ENCODE data around the gene MORN5.

MORN5 gene

DNA sequence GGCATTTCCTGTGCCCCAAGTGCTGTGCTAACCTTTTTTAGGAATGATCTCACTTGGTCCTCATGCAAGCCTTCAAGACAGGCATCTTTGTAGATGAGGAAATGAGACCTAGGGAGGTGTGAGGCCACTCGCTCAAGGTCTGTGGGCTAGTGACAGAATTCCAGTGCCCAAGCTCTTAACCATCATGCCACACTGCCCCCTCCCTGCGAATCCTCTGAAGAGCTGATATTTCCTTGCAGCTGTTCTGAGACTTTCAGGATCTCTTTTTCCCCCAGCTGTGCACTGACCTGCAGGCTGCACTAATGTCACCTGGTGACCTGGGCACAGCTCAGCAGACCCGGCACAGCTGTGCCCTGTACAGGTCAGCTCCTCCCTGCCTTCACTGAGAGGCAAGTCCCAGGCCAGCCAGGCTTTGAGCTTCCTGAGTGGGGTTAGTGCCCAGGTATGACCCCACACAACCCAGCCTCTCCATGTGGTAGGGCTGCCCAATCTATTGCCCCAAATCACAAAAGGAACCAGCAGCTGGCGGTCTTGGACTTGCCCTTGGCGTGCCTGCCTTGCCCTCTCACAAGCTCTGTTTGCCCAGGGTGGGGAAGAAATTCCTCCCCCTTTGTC lies 32.7 kb downstream of the MORN5 start:
- no peak for DNase-seq (ENCODE audit: low read depth)

DNA sequence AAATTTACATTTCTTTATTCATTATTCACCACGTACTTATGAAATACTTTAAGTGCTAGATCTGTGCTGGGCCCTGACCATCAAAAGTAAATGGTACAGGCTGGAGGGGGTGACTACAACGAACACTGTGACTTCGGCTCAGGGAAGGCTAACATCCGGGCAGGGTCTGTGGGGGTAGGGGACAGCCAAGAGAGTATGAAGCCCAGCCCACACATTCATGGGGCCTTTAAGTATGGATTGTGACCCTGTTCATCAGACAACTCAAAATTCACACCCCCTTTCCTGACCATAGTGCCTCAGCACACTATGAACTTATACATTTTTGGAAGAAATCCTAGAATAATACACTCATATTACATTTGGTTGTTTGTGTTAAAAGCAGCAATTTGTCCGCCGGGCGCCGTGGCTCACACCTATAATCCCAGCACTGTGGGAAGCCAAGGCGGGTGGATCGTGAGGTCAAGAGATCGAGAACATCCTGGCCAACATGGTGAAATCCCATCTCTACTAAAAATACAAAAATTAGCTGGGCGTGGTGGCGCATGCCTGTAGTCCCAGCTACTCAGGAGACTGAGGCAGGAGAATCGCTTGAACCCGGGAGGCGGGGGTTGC lies 33.3 kb downstream of the MORN5 start:
- DNase-seq (ENCODE audit: low read depth), result no peak

DNA sequence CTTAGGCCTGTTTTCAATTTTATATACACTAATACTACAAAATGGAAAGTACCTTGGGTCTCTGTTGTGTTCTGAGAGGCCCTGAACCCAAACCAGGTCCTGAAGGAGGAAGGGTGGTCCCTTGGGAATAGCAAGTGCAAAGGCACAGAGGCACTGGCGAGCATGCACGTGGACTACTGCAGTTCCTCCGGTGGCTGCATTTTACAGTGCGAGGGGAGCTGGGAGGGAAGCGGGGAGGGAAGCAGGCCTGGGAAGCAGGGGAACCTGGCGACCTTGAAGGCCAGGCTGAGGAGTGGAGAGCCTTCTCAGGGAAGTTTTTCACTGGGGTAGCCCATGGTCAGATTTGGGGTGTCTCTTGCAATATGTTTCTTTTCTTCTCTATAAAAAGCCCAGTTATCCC lies 33.9 kb downstream of the MORN5 start:
- DNase-seq (ENCODE audit: low read depth), result no peak

DNA sequence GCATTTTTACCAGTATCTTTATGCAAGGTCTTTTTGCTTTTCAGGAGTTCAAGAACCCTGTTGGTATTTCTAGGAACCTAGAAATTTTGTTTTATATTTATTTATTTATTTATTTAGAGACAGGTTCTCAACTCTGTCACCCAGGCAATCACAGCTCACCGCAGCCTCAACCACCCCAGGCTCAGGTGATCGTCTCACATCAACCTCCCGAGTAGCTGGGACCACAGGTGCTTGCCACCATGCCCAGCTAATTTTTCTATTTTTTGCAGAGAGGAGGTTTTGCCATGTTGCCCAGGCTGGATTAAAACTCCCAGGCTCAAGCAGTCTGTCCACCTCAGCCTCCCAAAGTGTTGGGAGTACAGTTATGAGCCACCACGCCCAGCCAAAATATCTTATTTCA lies 36.2 kb downstream of the MORN5 start:
- DNase-seq (ENCODE audit: low read depth), result no peak

DNA sequence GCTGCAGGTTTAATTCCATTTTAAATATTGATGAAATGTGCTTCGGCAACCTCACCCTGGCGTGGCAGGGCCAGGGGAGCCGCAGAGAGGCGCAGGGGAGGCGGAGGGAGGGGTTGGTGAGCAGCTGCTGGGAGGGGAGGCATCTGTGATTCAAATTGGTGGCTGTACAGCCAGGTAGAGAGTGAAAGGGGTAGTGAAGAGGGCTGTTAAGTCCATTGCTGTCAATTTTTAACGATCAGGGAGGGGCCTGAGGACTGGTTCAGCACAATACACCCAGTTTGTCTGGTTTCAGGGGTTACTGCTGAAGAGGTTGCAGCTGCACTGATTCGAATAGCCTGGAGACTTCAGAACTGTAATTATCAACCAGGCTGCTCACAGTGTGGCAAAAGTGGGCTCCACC lies 37.7 kb downstream of the MORN5 start:
- DNase-seq (ENCODE audit: low read depth), result no peak

DNA sequence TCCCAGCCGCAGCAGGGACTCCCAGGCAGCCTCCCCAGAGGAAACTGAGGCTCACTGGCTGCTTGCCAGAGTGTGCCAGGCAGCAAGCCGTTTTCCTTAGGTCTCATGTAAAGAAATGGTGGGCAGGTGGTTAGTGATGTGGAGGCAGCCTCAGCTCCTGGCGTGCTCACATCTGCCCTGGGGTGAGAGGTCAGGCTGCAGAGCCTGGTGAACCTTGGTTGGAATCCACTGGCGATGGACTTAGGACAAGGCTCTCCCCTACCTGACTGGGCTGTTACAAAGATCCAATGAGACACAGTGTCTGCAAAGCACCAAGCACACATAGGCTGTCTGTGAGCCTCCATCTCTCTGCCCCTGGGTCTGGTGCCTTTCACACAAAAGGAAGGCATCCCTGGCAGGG lies 38.2 kb downstream of the MORN5 start:
- no peak for DNase-seq (ENCODE audit: low read depth)

DNA sequence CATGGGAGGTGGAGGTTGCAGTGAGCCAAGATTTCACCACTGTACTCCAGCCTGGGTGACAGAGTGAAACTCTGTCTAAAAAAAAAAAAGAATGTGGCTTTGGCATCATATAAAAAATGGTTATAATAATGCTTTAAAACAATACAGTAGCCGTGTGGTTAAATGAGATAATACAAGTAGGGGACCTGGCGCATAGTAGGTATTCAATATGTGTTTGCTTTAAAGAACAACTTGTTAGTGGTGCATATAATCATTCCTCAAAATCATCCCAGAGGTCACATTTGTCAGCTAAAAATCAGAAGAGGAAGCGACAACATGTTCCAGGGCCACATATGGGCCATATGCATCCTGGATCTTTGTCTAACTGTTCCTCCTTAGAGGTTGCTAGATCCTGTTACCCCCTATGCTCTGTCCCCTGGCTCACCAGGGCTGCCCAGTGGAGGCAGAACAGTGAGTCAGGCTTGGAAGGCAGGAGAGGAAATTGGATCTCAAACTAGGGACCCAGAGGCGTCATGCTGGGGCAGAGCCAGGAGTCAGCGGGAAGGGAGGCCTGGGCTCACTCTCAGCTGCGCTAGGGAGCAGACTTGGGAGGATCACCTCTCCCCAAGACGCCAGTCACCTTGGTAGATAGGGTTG lies 41.4 kb downstream of the MORN5 start:
- DNase-seq (ENCODE audit: low read depth), result no peak

DNA sequence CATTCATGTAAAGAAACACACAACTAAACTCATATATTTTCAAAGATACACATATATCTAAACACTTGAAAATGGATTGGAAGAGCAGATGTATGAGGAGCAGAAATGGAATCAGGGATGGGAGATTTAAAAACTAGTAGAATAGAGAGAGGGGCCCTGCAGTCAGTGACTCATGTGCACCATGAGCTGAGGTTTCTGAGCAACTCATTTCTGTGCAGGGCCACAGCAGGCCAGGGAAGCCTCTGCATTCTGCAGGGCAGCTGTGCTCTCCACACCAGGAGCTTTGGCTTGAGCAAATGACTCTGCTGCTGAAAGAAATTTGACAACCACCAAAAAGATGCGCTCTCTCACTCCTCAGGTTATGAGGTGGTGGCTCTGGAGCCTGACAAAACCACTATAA lies 41.9 kb downstream of the MORN5 start:
- DNase-seq (ENCODE audit: low read depth), result no peak

DNA sequence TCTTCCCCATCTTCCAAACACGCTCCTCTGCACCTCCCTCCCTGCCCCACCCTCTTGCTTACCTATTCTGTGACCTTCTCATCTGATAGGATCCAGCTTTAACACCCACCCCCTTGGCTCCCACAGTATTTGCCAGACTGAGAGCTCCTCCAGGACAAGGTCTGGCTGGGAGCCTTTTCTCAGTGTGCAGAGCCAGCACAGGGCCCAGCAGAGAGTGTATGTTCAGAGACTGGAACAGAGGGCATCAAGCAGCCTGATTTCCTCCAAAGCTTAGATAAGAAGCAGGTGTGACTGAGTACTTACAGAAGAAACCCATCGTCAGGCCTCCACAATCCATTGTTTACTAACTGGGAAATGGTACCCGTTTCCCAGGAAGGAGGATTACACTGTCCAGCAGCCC lies 42.4 kb downstream of the MORN5 start:
- no peak for DNase-seq (ENCODE audit: low read depth)

DNA sequence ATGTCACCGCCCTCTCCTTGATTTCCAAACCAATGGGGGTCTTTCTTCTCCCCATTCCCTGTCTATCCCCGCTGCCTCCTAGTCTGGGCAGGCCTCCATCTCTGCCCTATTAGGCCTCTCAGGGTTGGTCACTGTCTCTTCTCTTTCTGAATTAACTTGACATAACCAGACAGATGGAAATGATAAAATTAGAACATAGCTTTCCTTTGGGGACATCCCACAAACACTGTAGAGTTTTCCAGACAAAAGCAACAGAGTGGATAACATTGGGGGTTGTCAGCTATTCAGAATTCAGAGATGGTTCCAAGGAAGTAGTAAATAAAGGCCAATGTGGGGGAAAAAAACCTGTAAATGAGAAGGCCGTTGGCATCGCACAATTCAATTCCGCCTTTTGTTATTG lies 44.3 kb downstream of the MORN5 start:
- DNase-seq (ENCODE audit: low read depth), result no peak

DNA sequence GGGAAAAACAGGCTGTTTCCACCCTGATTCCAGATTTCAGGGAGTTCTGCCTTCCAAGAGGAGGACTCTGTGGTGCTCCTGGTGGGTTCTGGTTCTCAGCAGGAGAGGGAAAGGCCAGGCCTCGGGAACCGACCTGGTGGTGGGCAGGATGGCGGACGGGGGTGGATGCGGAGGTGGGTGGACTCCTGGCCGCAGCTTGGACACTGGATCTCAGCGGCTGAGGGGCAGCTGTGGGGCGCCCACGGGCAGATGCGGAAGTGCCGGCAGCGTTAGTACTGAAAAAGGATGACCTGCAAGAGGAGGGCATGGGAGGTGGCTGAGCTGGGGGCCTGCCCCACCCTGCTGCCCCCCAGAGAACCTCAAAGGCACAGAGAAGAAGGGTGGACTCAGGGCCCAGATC lies 44.8 kb downstream of the MORN5 start:
- no peak for DNase-seq (ENCODE audit: low read depth)

DNA sequence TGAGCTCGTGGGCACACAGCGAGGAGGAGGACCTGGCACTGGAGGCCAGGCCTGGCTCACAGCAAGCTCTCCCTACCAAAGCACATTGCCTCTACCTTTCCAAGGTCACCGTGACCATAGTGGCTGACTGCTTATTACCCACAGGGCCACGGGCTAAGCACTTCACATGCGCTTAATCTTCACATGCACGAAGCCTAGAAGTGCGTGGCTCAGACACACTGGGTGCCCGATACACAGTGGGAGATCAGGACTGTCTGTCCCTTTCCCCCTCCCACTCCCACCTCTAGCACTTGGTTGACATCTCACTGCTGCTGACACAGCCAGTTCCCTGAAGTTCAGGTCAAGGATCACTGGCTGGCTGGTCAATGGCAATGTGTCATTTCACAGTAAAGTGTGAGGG lies 45.5 kb downstream of the MORN5 start:
- DNase-seq (ENCODE audit: low read depth), result no peak

DNA sequence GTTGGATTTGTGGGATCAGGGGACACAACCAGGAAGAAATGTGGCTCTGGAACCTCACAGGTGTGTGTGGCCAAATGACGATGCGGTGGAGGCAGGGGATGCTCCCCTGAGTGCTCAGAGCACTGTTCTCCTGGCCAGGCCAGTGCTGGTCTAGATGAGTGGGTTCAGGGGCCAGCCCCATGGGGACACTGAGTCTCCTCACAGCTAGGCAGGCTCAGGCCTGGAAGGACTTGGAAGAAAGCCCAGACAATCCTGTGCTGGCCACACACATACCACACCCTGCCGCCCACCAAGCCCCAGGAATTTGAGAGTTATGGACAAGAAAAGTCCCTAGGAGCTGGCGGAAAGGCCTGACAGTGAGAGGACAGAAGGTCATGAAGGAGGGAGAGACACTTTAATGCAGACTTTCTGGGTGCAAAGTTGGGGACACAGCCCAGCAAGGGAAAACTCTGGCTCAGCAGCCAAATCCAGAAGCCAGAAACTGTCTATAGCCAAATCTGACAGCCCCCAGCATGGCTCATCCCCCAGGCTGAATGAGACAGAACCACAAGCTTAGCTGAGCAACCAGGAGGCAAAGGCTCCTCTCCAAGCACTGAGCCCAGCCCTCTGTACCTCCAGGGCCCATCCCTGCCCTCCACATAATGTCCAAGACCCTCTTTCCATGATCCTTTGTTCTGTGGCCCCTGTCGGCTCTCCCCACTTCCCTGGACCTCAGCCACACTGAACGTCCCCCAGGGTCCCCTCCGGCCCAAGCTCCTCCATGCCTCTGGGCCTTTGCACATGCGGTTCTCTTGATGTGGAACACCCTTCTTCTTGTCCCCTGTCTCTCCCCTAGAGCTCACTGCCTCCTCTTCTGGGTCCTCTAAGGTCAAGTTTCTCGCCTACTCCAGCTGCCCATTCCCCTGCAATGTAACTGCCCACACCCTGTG lies 46.7 kb downstream of the MORN5 start:
- DNase-seq (ENCODE audit: low read depth), result no peak

DNA sequence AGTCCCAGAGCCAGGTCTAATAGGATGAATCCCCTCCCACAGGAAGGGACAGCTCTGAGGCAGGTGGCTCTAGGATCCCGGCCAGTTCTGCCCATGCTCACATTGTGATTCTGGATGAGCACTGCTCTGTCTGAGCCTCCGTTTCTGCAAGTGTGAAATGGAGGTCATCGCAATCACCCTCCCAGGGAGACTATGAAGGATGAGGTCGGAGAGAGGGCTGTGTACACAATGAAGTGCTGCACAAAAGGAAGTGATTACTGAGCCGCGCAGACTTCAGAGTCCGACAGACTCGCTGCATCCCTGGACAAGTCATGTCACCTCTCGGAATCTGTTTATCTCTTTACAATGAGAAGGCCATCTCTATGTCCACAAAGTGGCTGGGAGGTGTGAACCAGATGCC lies 47.4 kb downstream of the MORN5 start:
- no peak for DNase-seq (ENCODE audit: low read depth)

DNA sequence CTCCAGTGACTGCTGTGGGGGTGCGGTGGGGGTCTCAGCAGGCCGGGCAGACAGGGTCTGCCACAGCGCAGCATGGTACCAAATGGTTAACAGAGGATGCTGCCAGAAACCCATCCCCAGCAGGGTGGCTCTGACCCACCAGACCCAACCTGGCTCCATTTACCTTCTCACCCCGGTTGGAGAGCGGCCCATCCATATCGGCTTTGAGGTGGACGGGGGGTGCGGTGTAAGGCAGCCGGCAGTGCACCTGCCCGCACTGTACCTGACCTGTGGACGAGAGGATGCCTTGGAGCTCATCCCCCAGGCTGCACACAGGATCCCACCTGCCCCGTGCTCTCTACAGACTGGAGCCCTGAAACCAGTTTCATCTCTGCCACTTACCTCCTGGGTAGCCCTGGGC lies 49.7 kb downstream of the MORN5 start:
- no peak for DNase-seq (ENCODE audit: low read depth)

DNA sequence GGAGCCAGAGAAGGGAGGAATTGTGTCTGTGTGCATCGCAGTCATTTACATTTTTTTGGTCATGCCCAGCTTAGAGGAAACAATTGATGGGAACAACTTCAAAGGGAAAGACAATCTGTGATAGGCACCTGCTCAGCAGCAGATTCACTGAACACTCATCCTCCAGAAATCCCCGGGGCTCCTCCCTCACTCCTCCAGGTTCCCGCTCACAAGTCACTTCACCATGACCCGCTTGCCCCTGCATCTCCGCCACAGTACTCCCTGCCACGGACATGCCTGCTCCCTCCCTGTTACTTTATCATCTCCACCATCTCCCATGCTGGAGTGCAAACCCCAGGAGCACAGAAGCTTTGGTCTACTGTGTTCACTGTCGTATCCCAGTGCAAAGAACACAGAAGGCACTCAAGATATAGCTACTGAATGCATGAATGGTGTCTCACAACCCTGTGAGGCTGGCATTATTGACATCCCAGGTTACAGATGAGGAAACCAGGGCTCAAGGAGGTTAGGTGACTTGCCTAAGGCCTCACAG lies 52.8 kb downstream of the MORN5 start:
- no peak for DNase-seq (ENCODE audit: low read depth)

DNA sequence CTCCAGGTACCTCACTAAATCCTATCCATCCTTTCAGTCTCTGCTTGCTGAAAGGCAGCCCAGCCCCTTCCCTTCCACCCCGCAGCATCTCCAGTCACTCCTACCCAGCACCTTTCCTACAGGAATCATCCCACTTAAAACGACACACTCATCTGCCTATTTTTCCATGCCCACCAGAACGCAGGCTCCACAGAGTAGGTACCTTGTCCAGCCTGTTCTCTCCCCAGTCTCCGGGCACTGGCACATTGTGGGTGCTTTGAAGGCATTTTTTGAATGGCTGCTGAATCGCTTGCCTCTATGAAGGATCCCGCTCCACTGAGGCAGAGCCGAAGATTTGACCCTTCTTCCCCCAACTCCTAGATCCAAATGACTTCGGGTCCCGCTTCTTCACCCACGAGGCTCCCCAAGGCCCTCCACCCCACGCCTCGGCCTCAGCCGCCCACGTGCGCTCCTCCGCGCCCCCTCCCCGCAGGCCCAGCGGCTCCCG lies 53.4 kb downstream of the MORN5 start:
- no peak for DNase-seq (ENCODE audit: low read depth)

DNA sequence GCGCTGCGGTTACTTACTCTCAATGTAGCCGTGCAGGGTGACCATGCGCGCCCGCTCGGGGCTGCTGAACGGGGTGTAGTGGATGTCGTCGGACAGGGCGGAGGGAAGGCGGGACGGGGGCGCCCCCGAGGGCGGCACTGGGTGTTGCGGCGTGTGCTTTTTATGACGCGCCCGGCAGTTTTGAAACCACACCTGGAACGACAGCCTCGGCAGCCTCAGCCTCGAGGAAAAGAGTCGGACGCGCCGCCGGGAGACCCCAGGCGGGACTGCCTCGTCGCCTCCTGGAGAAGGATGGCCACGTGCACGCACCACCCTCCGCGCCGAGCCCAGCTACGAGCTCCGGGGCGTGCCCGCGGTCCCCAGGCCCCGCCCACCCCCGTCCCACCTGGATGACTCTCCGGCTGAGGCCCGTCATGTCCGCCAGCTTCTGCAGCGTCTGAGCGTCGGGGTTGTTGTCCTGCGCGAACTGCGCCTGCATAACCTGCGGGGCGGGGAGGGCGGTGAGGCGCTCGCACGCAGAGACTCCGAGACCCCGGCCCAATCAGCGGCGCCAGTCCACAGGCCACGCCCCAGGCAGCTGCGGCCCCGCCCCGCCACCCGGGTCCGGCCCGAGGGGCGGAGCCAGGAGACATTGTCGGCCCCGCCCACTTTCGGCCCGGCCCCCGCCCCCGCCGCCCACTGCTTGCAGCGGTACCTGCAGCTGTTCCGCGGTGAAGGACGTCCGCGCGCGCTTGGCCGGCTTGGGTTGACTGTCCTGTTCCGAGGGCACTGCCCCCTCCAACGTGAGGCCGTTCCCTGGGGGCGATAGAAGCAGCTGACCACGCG lies 54.1 kb downstream of the MORN5 start:
- DNase-seq (ENCODE audit: low read depth), result no peak

DNA sequence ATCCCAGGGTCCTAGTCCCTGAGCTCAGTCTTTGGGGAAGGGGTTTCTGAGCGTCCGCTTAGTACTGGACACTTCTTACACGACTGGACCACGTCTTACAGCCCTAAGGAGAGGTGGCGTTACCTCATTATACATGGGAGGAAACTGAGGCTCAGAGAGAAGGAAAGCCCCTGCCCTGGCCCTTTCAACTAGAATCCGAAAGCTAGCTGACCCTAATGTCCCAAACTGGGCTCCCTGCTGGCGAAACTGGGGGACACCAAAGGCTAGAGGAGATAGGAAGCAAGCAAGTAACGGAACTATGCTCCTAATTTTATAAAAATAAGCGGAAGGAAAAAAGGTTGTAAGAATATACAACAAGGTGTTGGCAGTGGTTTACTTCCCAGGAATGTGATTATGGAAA lies 54.8 kb downstream of the MORN5 start:
- no peak for DNase-seq (ENCODE audit: low read depth)

DNA sequence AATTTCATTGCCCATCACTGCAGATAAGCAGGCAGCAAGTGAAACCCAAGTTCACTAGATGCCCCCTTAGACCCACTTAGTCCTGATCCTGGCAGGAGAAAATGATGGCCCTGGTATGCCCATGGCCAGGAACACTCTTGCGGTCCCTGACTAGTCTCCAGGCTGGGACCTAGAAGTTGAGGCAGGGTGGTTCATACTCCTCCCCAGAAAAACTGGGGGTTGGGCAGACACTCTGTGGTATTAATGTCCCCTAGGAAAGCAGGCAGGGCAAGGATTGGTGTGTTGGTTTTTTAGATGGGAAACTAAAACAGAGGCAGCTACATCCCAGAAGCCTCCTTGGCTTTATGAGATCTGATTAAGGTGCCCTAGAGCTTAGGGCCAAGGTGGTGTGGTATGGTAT lies 56.0 kb downstream of the MORN5 start:
- no peak for DNase-seq (ENCODE audit: low read depth)

DNA sequence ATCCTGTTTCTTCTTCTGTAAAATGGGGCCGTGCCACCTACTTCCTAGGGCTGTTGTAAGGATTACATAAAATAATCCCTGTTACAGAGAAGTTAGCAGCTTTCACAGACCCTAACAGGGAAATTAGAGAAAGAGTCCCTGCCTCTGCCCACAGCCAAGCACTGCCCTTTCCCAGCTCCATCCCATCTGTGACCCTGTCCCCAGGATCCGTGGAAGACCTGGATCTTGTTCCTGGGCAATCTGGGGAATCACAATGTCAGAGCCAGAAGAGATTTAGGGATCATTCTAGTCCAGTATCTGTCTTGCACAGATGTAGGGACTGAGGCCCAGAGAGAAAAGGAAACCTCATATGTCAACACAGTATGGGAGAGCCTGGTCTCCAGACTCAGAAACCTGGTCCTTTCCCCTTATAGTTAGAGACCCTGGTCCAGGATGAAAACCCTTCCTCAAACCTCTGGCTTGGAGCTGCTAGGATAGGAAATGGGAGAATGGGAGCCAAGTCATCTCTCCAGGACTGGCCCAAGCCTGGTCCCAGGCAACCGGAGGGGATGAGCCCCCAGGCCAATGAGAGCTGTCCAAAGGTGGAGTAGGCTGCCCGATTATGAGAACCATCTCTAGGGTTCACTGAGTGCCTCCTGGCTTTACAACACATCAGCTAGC lies 56.6 kb downstream of the MORN5 start:
- no peak for DNase-seq (ENCODE audit: low read depth)
